T-helper 17 cell (primary cell): Measurements from ENCODE around the gene CPD. TPM values are rescaled to one million over a fixed set of nuclear protein-coding genes. Genes with fewer than 3 reads are reported as not detected.

ENCODE experiments used
- total RNA-seq, 4 donors: library from RNA in 2 of 4; stranded (reverse) in 2 of 4; gene quantifications; one replicate each; pipeline ENCODE4 v1.2.3 and lab custom pipeline; 2022 to 2026

CPD gene
- total RNA-seq, 2 donors from 2014 or later, result 34.3 to 43.1 TPM

Other genes with a start within 250 kb of the CPD start
- gene SLC6A4, start 143.2 kb upstream of the CPD start, total RNA-seq, result 1 to 10 TPM in 1 of 2 donors, under 1 TPM in 1; 0.10 to 5.0 TPM
- 10 to 100 TPM; 37.7 to 50.9 TPM for gene BLMH, start 87.0 kb upstream of the CPD start, total RNA-seq
- gene TMIGD1, start 44.9 kb upstream of the CPD start, total RNA-seq, result not detected
- gene GOSR1, start 98.5 kb downstream of the CPD start, total RNA-seq, result 10 to 100 TPM; 42.8 to 51.1 TPM